OCI-LY3 (cell line): ENCODE measurements around the gene INPP5A.
"Not testable (repeated sequence)": the region's sequence is repeated elsewhere in the genome, so short reads cannot be mapped to it uniquely, and the experiment has no call there.

Source experiments
- H2AFZ ChIP-seq: fragments of 200-600, 300-600 bp; shearing (Covaris generic); 2 replicates; pipeline ENCODE4 v1.6.0; 2014; ENCODE audit warnings: antibody characterized with exemption, low read depth, low read length
- H3K27ac ChIP-seq: fragments of 200-600, 300-600 bp; sonication (generic); 2 replicates; pipeline ENCODE4 v1.5.1; 2014; ENCODE audit warnings: mild to moderate bottlenecking, low read length, moderate library complexity, mixed read lengths
- H3K27me3 ChIP-seq: fragments of 200-600, 300-600 bp; sonication (generic); 2 replicates; pipeline ENCODE4 v1.6.1; 2014; ENCODE audit warnings: low read depth, low read length, mixed read lengths
- H3K36me3 ChIP-seq: fragments of 200-600, 300-600 bp; sonication (generic); replicated peaks from 2 replicates; pipeline ENCODE3; 2014; ENCODE audit warnings: low read depth, low read length, mixed read lengths
- H3K4me1 ChIP-seq: fragments of 300-600, 200-600 bp; sonication (generic); 2 replicates; pipeline ENCODE4 v1.6.1; 2014; ENCODE audit warnings: low read length, mixed read lengths
- H3K4me2 ChIP-seq: fragments of 200-600, 300-600 bp; sonication (generic); 2 replicates; pipeline ENCODE4 v1.6.1; 2014; ENCODE audit warnings: low read length, mixed read lengths
- H3K4me3 ChIP-seq: fragments of 300-600, 200-600 bp; sonication (generic); 2 replicates; pipeline ENCODE4 v1.5.1; 2014; ENCODE audit warnings: antibody characterized with exemption, mild to moderate bottlenecking, low read length, moderate library complexity
- H3K79me2 ChIP-seq: fragments of 300-600, 200-600 bp; shearing (Covaris generic); 2 replicates; pipeline ENCODE4 v1.6.1; 2014; ENCODE audit warnings: mild to moderate bottlenecking, low read length, mixed read lengths
- H3K9ac ChIP-seq: fragments of 300-600, 200-600 bp; shearing (Covaris generic); 2 replicates; pipeline ENCODE4 v1.6.0; 2014; ENCODE audit warnings: mild to moderate bottlenecking, low read length, moderate library complexity
- H3K9me3 ChIP-seq: fragments of 200-600, 300-600 bp; shearing (Covaris generic); 2 replicates; pipeline ENCODE4 v1.6.1; 2014; ENCODE audit warnings: low read length, mixed read lengths; ENCODE audit not compliant: insufficient read depth
- H4K20me1 ChIP-seq: fragments of 200-600, 300-600 bp; sonication (generic); 2 replicates; pipeline ENCODE4 v1.6.1; 2016; ENCODE audit warnings: low read length, mixed read lengths; ENCODE audit not compliant: insufficient read depth
- CTCF ChIP-seq: fragments of 200-600, 300-600 bp; sonication (generic); IDR thresholded peaks from 2 replicates; pipeline ENCODE4 v1.5.1; 2014; ENCODE audit warnings: antibody characterized with exemption, low read length, low read depth
- EZH2phosphoT487 ChIP-seq: fragments of 200-600 bp; shearing (Covaris generic); IDR thresholded peaks from 2 replicates; pipeline ENCODE4 v1.6.1; 2018; ENCODE audit warnings: antibody characterized with exemption, mixed run types, low read depth

Gene INPP5A

GRCh38 chr10:132765435-132765834 is 227.8 kb downstream of the INPP5A start:
- TF ChIP-seq EZH2phosphoT487: no peak
- TF ChIP-seq CTCF: no peak
- Histone ChIP-seq H3K27ac (no peak overlapping the region), H2AFZ (no peak overlapping the region), H3K9me3 (no peaks in the 10 kb centered on the region), H3K27me3 (no peaks in the 10 kb centered on the region), H3K79me2 (no peaks in the 10 kb centered on the region), H3K4me2 (no peak overlapping the region), H3K4me1 (no peaks in the 10 kb centered on the region), H3K4me3 (no peak overlapping the region), H4K20me1 (no peaks in the 10 kb centered on the region), H3K36me3 (no peaks in the 10 kb centered on the region), H3K9ac (no peak overlapping the region)

- no peaks in the 10 kb centered on the region for H3K36me3 ChIP-seq
- no peak overlapping the region for H3K27ac ChIP-seq
- no peak for TF ChIP-seq CTCF
- no peak for TF ChIP-seq EZH2phosphoT487
- no peaks in the 10 kb centered on the region for H3K79me2 ChIP-seq
- H3K9ac ChIP-seq: no peak overlapping the region
- no peaks in the 10 kb centered on the region for H3K4me1 ChIP-seq
- H3K4me3 ChIP-seq: no peak overlapping the region
- no peaks in the 10 kb centered on the region for H4K20me1 ChIP-seq
- no peaks in the 10 kb centered on the region for H3K9me3 ChIP-seq
- no peak overlapping the region for H3K4me2 ChIP-seq
- no peaks in the 10 kb centered on the region for H3K27me3 ChIP-seq
- no peak overlapping the region for H2AFZ ChIP-seq
Measured at GRCh38 chr10:132766291-132766690, 228.7 kb downstream of the INPP5A start.

GRCh38 chr10:132768346-132769248 is 231.0 kb downstream of the INPP5A start:
- Histone ChIP-seq H3K27me3 (no peaks in the 10 kb centered on the region), H2AFZ (no peak overlapping the region), H3K27ac (no peak overlapping the region), H3K4me1 (no peaks in the 10 kb centered on the region), H3K4me3 (no peak overlapping the region), H3K9ac (no peak overlapping the region), H3K4me2 (no peak overlapping the region), H3K79me2 (no peaks in the 10 kb centered on the region), H3K9me3 (no peaks in the 10 kb centered on the region), H3K36me3 (no peaks in the 10 kb centered on the region), H4K20me1 (no peaks in the 10 kb centered on the region)
- TF ChIP-seq EZH2phosphoT487: no peak
- TF ChIP-seq CTCF: no peak

GRCh38 chr10:132770061-132771021 is 232.8 kb downstream of the INPP5A start:
- no peaks in the 10 kb centered on the region for H3K27me3 ChIP-seq

GRCh38 chr10:132772816-132773215 is 235.2 kb downstream of the INPP5A start:
- not testable (repeated sequence) for H3K9me3 ChIP-seq, H3K4me2 ChIP-seq, H4K20me1 ChIP-seq, H3K27me3 ChIP-seq, H3K9ac ChIP-seq, H3K4me3 ChIP-seq, H2AFZ ChIP-seq, H3K36me3 ChIP-seq, H3K79me2 ChIP-seq, H3K27ac ChIP-seq, H3K4me1 ChIP-seq

More at GRCh38 chr10:132770061-132771021, 232.8 kb downstream of the INPP5A start:
- TF ChIP-seq CTCF: no peak
- TF ChIP-seq EZH2phosphoT487: no peak
- H3K4me3 ChIP-seq: no peak overlapping the region
- H3K27ac ChIP-seq: no peak overlapping the region
- H3K36me3 ChIP-seq: no peaks in the 10 kb centered on the region
- no peak overlapping the region for H2AFZ ChIP-seq
- no peak overlapping the region for H3K4me2 ChIP-seq
- H3K79me2 ChIP-seq: no peaks in the 10 kb centered on the region
- H4K20me1 ChIP-seq: no peaks in the 10 kb centered on the region
- no peaks in the 10 kb centered on the region for H3K4me1 ChIP-seq
- H3K9me3 ChIP-seq: no peaks in the 10 kb centered on the region
- H3K9ac ChIP-seq: no peak overlapping the region
